Fibroblast of lung (primary cell): Measurements from ENCODE around the gene GBP4. TPM values are rescaled to one million over a fixed set of nuclear protein-coding genes. Genes with fewer than 3 reads are reported as not detected.

Experiments
- DNase-seq, 2 donors: peaks; one replicate each; pipeline versions ENCODE4 v3.0.0 to v3.0.0-alpha.2; 2010; ENCODE audit warnings: low read depth in 2 of 2
- H2AFZ ChIP-seq: 2 replicates; pipeline ENCODE4 v1.5.1; 2012; ENCODE audit warnings: low read length, control low read depth, inconsistent platforms
- H3K27ac ChIP-seq: 2 replicates; pipeline ENCODE4 v1.5.1; 2011; ENCODE audit warnings: low read length, control low read depth; ENCODE audit not compliant: insufficient read depth
- H3K27me3 ChIP-seq: 2 replicates; pipeline ENCODE4 v1.5.1; 2011; ENCODE audit warnings: mild to moderate bottlenecking, low read length; ENCODE audit not compliant: control insufficient read depth, insufficient read depth
- H3K36me3 ChIP-seq: 2 replicates; pipeline ENCODE4 v1.5.1; 2011; ENCODE audit warnings: low read length; ENCODE audit not compliant: control insufficient read depth, insufficient read depth
- H3K4me1 ChIP-seq: 2 replicates; pipeline ENCODE4 v1.5.1; 2011; ENCODE audit warnings: low read length; ENCODE audit not compliant: control insufficient read depth, insufficient read depth; ENCODE audit errors: extremely low read depth
- H3K4me2 ChIP-seq: 2 replicates; pipeline ENCODE4 v1.5.1; 2011; ENCODE audit warnings: low read length, control low read depth; ENCODE audit not compliant: insufficient read depth; ENCODE audit errors: extremely low read depth
- H3K4me3 ChIP-seq, 4 experiments: fragments of 200-600 bp in 1 of 4; sonication (generic) in 1 of 4; replicated peaks in 1 of 4; 2 replicates each; pipeline ENCODE4 v1.5.1; 2011 to 2016; ENCODE audit warnings: low read length in 4 of 4, low read depth in 3 of 4, mild to moderate bottlenecking in 3 of 4, control low read depth in 2 of 4, inconsistent platforms in 1 of 4, mixed read lengths in 1 of 4; ENCODE audit not compliant: insufficient read depth in 1 of 4; ENCODE audit errors: control extremely low read depth in 1 of 4
- H3K79me2 ChIP-seq: 2 replicates; pipeline ENCODE4 v1.5.1; 2012; ENCODE audit warnings: mild to moderate bottlenecking, low read length, inconsistent platforms; ENCODE audit not compliant: control insufficient read depth, insufficient read depth
- H3K9ac ChIP-seq: 2 replicates; pipeline ENCODE4 v1.5.1; 2011; ENCODE audit warnings: mild to moderate bottlenecking, low read length, control low read depth; ENCODE audit not compliant: insufficient read depth
- H3K9me3 ChIP-seq: 2 replicates; pipeline ENCODE4 v1.5.1; 2012; ENCODE audit warnings: low read depth, low read length; ENCODE audit not compliant: control insufficient read depth, insufficient read depth
- H4K20me1 ChIP-seq: 2 replicates; pipeline ENCODE4 v1.5.1; 2011; ENCODE audit warnings: low read length; ENCODE audit not compliant: control insufficient read depth, insufficient read depth; ENCODE audit errors: extremely low read depth
- EZH2 ChIP-seq: IDR thresholded peaks from 2 replicates; pipeline ENCODE4 v1.5.1; 2012; ENCODE audit warnings: low read length, control low read depth, mild to moderate bottlenecking; ENCODE audit errors: missing control alignments
- polyA plus RNA-seq, 2 donors: library from polyadenylated mRNA; depleted of rRNA in 1 of 2; stranded (reverse) in 1 of 2; unstranded in 1 of 2; fragments of >200 nt; gene quantifications; 2 replicates each; pipeline ENCODE4 v1.2.1, GENCODE V29; 2011 to 2012; ENCODE audit warnings: missing spikeins in 1 of 2
- total RNA-seq: library from RNA; depleted of rRNA; stranded (reverse); fragments of >200 nt; gene quantifications from 2 replicates; pipeline ENCODE4 v1.2.1, GENCODE V29; 2014
- TF ChIP-seq, protein P1 (sequence below), 2 donors: IDR thresholded peaks in 1 of 2; conservative IDR thresholded peaks in 1 of 2; 1 replicate in 1 of 2; 2 replicates in 1 of 2; pipeline ENCODE4 v1.5.1; 2011 to 2012; ENCODE audit warnings: low read length in 2 of 2, control low read depth in 1 of 2, inconsistent platforms in 1 of 2, low read depth in 1 of 2, mild to moderate bottlenecking in 1 of 2

GBP4 gene
- total and polyA plus RNA-seq, 2 donors (not counting 1 experiment from before 2014, with no cell fraction given) = 0.50 to 1.3 TPM

DNA sequence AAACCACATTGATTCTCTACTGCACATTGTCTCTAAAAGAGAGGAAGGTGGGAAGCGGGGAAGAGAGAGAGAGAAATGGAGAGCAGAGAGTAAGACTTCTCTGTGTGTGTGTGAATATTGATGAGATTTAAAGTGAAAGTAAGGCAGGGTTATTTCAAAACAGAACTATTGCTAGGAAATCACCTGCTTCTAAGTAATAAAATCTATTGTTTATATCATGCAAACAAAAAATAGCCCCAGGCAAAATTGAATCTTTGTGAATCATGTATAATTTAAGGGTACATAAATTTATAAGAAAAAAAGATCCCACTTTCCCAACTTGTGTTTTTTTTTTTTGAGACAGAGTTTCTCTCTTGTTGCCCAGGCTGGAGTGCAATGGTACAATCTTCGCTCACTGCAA is 21.8 kb downstream of the GBP4 start:
- H3K36me3 ChIP-seq = no peaks in the 10 kb centered on the region
- no peak overlapping the region for H3K4me3 ChIP-seq
- TF ChIP-seq EZH2 = no peak
- TF ChIP-seq, protein P1, sequence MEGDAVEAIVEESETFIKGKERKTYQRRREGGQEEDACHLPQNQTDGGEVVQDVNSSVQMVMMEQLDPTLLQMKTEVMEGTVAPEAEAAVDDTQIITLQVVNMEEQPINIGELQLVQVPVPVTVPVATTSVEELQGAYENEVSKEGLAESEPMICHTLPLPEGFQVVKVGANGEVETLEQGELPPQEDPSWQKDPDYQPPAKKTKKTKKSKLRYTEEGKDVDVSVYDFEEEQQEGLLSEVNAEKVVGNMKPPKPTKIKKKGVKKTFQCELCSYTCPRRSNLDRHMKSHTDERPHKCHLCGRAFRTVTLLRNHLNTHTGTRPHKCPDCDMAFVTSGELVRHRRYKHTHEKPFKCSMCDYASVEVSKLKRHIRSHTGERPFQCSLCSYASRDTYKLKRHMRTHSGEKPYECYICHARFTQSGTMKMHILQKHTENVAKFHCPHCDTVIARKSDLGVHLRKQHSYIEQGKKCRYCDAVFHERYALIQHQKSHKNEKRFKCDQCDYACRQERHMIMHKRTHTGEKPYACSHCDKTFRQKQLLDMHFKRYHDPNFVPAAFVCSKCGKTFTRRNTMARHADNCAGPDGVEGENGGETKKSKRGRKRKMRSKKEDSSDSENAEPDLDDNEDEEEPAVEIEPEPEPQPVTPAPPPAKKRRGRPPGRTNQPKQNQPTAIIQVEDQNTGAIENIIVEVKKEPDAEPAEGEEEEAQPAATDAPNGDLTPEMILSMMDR (conservative IDR thresholded peaks at IDR 0.05 in 1 of 2, IDR thresholded peaks at IDR 0.05 in 1 of 2; ENCODE audit: low read depth in 1 of 2, low read length in 2 of 2) = no peak
- H2AFZ ChIP-seq = no peak overlapping the region
- no peaks in the 10 kb centered on the region for H3K4me1 ChIP-seq
- H3K4me2 ChIP-seq = no peak overlapping the region
- no peak for DNase-seq
- H4K20me1 ChIP-seq = no peaks in the 10 kb centered on the region
- no peak overlapping the region for H3K27ac ChIP-seq
- no peaks in the 10 kb centered on the region for H3K9me3 ChIP-seq
- no peak overlapping the region for H3K9ac ChIP-seq
- H3K79me2 ChIP-seq = no peaks in the 10 kb centered on the region
- H3K27me3 ChIP-seq = no peaks in the 10 kb centered on the region

DNA sequence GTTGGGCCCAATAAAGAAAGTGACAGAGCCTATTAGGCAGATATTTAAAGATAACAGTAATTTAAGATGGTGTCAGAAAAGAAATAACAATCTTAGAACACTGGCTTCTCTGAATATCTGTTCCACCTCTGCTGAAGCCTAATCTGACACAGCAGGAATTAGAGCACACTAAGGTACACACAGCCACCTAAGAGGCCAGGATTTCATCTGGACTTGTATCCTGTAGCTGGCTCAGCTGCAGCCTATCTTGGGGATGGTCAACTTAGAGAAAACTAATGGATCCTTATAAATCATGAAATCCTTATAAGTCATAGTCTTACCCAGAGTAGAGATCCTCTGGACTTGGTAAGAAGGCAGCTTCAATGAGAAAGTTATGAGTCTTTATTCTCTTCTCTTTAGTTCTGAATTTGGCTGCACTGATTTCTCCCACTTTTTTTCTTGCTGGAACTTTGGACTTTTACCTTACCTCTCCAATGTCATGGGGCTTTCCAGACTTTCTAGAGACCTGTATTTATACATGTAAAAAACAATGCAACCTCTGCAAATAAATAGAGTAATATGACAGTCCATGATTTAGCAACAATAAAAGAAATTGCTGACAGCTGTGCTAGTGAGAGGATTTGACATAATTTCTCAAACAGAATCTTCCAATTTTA is 23.0 kb downstream of the GBP4 start, which contains the start of gene GBP7:
TSS of gene GBP7 (minus strand) at position 403 of the 656 bp plus-strand sequence. CDS start 4,068 bp downstream, outside the sequence.
- no peak within 1 kb of the TSS for H3K4me2 ChIP-seq
- H3K9me3 ChIP-seq = no peaks in the 10 kb centered on the region
- no peaks in the 10 kb centered on the region for H3K27me3 ChIP-seq
- H3K27ac ChIP-seq = no peak within 1 kb of the TSS
- no peak for DNase-seq
- H2AFZ ChIP-seq = no peak within 1 kb of the TSS
- H3K79me2 ChIP-seq = no peaks in the 10 kb centered on the region
- H3K9ac ChIP-seq = no peak within 1 kb of the TSS
- no peak within 1 kb of the TSS for H3K4me3 ChIP-seq
- no peak for TF ChIP-seq EZH2
- TF ChIP-seq, protein P1 (conservative IDR thresholded peaks at IDR 0.05 in 1 of 2, IDR thresholded peaks at IDR 0.05 in 1 of 2; ENCODE audit: low read depth in 1 of 2, low read length in 2 of 2) = no peak
- H3K4me1 ChIP-seq = no peaks in the 10 kb centered on the region
- no peaks in the 10 kb centered on the region for H4K20me1 ChIP-seq
- no peaks in the 10 kb centered on the region for H3K36me3 ChIP-seq

DNA sequence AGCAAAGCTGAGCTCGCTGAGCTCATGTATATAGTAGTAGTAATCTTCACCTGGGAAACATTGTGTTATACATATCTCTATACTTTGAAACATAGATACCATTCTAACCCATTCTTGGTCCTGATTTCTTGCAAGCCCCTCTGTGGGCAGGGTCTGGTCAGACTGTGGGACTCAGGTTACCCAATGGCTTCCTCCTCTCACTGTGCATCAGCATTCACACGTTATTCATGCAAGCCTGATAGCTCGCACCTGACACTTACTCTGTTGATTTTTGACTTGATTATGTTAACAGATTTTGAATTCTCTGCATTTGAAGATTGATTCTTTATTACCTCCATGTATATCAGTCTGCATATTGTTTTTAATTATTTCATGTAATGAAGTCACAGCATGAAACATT is 24.3 kb downstream of the GBP4 start:
- TF ChIP-seq, protein P1 (conservative IDR thresholded peaks at IDR 0.05 in 1 of 2, IDR thresholded peaks at IDR 0.05 in 1 of 2; ENCODE audit: low read depth in 1 of 2, low read length in 2 of 2) = no peak
- no peak for TF ChIP-seq EZH2
- no peak overlapping the region for H3K27ac ChIP-seq

More for the DNA sequence above, 24.3 kb downstream of the GBP4 start:
- Histone ChIP-seq H3K79me2 (no peaks in the 10 kb centered on the region), H3K9me3 (no peaks in the 10 kb centered on the region), H4K20me1 (no peaks in the 10 kb centered on the region), H3K4me2 (no peak overlapping the region), H3K27me3 (no peaks in the 10 kb centered on the region), H3K9ac (no peak overlapping the region), H3K36me3 (no peaks in the 10 kb centered on the region), H3K4me3 (no peak overlapping the region), H3K4me1 (no peaks in the 10 kb centered on the region), H2AFZ (no peak overlapping the region)
- no peak for DNase-seq
